Ramos (cell line): ENCODE results near the gene PDE9A.
"Not testable (repeated sequence)": the region's sequence is repeated elsewhere in the genome, so short reads cannot be mapped to it uniquely, and the experiment has no call there.

ENCODE experiments used
- in situ Hi-C: fragments of 300-500 bp; cut with MboI; formaldehyde crosslinking; loops from one replicate; pipeline ENCODE4 v1.14.3; 2022; ENCODE audit warnings: low sequenced_read_pairs; ENCODE audit not compliant: unreplicated experiment

PDE9A gene

DNA sequence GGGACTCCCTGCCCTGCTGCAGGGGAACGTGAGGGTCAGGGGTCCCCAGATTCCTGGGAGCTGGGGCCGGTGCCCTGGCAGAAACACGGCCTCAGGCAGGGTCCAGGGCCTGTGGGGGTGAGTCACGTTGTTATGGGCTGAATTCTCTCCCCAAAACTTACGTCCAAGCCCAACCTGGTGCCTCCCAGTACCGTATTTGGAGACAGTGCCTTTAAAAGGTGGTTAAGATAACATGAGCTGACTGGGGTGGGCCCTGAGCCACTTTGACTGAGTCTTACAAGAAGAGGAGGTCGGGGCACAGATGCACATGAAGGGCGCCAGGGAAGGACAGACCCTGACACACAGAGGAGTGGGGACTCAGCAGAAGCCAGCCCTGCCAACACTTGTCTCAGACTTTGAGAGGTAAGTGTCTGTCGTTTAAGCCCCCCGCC, 126.0 kb downstream of the PDE9A start:
- in situ Hi-C loops = no loop called here

DNA sequence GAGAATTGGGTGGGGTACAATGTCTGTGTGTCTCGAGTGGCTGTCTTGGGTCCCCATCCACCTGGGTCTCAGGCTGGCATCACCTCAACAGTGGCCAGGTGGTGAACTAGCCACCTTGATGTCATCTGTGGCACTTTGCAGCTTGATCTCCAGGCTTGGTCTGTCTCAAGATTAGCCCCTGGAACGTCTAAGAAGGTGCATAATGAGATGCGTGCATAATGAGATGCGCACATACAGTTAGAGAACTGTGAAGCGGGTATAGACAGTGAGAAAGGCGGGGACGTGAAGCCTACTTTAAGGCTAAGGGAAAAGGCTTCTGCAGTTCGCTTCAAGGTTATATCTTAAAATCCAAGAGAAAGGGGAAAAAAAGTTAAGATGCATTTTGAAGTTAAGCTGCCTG, 127.2 kb downstream of the PDE9A start:
- in situ Hi-C loops = no loop called here

DNA sequence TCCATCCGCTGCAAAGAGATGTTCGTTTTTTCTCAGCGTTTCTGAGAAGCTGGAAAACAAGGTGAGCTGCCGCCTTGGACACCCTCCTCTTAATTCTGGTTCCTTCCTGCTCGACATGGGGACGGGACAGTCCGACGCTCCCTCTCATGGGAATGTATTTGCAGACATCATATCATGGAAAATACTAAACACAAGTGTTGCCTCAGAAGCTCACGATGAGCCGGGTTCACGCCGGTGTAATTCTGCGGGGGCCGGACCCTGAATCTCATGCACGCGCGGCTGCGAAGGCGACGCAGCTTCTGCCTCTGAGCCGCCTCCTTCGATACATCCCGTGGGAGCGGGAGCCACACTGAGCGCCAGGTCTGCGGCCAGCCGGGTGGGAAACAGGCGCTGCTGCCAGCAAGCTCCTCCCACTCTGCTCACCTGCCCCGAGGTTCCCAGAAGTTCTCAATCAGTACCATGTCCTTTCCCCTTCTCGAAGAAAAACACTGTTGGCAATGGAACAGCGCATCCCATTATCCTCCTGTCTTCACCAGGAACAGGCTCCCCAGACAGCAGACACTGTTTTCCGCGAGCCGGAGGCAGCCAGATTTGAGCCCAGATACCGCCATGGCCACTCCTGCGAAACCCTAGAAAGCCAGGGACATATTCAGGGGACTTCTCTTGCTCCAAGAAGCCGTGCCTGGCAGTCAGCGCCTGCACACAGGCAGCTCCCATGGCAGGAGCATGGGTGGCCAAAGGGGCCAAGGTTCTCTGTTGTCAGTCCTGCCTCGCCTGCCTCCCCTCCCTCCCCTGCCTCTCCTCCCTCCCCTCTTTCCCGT, 127.9 kb downstream of the PDE9A start:
- in situ Hi-C loops = no loop called here

DNA sequence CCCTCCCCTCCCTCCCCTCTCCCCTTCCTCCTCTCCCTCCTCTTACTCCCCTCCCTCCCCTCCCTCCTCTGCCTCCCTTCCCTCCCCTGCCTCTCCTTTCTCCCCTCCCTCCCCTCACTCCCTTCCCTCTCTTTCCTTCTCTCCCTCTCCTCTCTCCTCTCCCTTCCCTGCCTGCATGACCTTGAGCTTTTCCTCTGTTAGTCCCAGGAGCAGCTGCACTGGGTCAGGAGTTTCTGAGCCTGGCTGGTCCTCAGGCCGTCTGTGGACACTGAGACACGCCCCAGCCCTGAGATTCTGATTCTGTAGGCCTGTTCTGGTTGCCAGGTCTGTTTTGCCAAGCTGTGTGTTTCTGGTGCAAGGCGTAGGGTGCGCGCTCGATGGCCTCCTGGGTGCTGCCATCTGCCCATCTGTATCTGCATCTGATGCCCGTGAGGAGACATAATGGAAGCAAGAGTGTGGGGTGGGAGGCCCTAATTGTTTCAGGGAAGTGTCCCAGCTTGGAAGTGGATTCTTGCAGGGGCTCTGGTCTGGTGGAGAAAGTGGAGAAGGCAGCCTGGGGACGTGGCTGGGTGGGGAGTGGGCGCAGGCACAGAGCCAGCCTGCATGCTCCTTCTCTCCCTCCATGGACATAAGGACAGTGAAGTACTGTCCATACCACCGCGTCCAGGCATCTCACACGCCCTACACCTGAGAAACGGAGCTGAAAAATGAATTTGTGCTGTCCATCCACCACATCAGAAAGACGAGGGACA, 128.7 kb downstream of the PDE9A start:
- in situ Hi-C loops = no loop called here

DNA sequence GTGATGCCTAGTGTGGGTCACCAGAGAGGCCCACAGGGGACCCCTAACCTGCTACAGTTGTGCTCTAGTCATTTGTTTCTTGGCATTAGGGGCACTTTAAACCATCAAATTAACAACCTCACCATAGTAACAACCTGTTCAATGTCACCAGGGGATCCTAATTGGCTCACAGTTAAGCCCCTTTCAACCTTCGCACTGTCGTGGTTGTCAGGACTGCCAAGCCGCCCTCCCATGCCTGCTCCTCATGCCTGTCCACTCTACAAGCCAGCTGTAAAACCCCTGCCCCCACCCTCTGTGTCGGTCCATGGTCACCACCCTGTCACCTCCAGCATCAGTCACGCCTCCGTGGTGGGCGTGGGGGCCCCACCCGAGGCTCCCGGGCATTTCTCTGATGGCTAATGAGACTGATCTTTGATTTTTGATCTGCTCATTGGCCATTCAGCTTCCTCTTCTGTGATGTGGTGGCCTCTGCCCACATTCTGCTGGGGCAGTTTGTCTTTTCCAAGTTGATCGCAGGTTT, 129.4 kb downstream of the PDE9A start:
- in situ Hi-C loops = no loop called here

DNA sequence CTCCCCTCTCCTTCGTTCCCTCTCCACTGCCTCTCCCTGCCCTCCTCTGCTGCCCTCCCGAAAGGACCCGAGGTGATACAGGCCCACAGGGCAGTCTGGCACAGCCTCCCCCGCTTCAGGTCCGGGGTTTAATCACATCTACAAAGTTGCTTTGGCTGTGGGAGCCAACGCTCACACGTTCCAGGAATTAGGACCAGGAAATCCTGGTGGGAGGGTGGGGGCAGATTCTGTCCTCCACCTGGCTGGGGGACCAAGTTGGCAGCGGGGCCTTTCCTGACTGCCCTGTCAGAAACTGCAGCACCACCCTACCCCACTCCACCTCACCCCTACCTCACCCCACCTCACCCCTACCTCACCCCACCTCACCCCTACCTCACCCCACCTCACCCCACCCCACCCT, 130.9 kb downstream of the PDE9A start:
- in situ Hi-C loops = no loop called here

DNA sequence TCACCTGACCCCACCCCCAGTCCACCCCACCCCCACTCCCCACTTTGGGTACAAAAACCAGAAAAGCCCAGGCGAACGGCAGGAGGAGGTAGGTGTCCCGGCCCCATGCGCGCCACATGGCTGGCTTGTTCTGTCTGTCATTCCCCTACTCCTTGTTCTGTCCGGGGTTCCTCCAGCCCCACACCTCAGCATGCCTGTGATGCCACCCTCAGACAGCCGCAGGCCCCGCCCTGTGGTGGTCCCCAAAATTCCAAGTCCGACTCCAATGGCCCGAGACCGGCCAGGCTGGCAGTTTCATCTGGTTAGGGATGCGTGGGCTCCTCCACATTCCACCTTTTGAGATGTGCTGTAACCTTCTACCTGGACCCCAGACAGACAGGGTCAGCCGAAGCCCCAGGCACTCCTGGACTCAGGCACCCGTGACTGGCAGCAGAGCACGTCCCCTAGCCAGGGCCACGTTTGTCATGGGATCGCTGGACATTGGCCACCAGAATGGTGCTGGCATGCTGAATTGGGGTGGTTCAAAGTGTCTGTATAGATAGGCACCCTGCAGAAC, 131.6 kb downstream of the PDE9A start:
- in situ Hi-C loops = no loop called here

DNA sequence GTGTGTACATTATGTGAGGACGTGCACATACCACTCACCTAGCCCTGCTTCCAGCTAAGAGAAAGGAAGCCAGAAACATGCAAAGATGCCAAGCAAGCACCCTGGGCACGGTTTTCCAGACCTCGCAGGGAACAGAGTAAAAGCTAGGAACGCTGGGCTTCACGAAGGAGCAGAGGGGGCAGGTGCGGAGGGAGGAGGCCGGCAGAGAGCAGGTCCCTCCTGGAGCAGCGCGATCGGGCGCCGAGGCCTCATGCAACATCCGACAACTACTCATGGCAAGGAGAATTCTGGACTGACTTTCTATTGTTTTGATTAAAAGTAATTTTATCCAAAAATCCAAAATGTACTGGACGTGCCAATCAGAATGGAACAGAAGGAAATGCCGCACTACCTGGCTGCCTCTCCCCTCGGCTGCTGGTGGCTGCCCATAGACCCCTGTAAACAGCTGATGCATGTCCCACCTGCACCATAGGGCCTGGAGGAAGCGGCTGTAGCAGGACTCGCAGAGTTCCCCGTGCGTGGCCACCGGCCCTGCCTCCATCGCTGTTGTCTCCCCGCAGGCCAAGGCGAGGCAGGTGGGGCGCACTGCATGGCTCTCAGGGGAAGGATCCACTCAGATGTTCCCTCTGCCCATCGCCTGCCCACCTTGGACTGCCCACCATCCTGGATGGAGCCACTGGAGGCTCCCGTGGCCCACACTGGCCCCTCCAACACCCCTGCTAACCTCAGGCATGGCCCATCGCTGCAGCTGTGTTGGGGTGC, 132.4 kb downstream of the PDE9A start:
- in situ Hi-C loops = no loop called here

DNA sequence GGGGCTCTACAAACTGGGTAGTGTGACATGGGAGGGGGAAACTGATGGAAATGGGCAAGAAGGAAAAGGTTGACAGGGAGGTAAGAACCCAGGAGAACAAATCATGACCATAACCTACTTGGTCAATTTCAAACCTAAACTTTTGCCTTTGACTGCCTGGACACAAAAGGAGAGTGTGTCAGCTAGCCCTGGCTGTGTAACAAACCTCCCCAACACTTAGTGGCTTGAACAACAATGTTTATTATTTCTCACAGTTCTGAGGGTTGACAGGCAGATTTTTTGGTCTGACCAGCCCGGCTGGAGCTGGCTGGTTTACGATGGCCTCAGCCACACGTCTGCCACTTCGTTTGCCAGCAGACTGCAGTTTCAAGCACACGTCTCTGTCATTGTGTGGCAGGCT, 133.5 kb downstream of the PDE9A start:
- in situ Hi-C loops = no loop called here

DNA sequence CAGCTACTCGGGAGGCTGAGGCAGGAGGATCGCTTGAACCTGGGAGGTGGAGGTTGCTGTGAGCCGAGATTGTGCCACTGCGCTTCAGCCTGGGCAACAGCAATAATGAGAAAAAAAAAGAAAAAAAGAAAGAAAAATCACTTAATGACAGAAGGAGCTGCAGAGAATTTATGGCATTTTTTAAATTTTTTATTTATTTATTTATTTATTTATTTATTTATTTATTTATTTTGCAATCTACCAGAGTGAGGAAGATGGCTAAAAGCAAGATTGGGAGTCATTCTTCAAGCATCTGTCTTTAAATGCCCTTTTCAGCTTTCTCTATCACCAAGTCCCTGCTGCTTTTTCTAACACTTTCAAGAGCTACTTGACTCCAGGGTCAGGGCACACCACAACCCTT, 134.2 kb downstream of the PDE9A start:
- in situ Hi-C loops = no loop called here

DNA sequence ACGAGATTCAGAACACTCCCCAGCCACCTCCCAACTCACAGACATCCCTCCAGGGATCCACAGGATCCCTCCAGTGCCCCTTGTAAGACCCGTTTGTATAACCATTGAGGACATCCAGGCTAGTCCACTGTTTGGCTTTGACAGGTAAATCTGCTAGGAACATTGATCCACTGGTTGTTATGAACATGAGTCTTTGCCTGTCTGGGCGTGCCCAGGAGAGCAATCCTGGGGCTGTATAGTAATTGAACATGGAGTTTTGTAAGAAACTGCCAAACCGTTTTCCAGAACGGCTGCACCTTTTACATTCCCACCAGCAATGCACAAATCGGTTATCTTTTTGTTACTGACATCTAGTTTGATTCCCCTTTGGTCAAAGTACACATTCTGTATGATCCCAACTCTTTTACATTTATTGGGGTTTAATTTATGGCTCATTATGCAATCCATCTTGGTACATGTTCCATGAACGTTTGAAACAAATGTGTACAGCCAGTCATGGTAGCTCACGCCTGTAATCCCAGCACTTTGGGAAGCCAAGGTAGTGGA, 137.2 kb downstream of the PDE9A start:
- in situ Hi-C loops = loop anchor here (5.0 kb wide), 1 partner anchor 37 kb away; no protein-coding TSS in a partner anchor

DNA sequence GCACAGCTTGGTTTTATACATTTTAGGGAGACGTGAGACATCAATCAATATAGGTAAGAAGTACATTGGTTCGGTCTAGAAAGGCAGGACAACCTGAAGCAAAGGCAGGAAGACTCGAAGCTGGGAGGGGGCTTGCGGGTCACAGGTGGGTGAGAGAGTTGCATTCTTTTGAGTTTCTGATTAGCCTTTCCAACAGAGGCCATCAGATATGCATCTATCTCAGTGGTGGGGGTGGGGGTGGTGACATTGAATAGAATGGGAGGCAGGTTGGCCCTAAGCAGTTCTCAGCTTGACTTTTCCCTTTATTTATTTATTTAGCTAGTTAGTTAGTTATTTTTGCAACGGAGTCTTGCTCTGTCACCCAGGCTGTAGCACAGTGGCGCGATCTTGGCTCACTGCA, 140.4 kb downstream of the PDE9A start:
- in situ Hi-C loops = loop anchor here (5.0 kb wide), 1 partner anchor 34 kb away; no protein-coding TSS in a partner anchor

DNA sequence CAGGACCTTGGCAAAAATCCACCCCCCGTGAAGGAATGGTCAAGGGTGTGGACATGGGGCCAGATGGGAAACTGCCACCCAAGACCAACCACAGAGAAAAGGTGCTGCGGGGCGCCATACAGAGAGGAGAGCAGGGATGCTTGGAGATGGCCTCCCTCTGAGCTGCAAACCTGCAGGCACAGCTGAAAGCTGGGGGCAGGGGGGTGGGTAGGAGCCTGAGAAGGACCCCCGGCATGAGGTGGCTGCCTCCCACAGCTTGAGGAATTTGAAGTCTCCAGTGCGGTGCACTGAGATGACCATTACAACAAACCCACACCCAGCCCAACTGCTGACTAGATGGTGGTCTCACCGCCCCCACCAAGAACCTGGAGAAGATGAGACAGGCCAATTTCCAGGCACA, 141.1 kb downstream of the PDE9A start:
- in situ Hi-C loops = loop anchor here (5.0 kb wide), 1 partner anchor 33 kb away; no protein-coding TSS in a partner anchor

DNA sequence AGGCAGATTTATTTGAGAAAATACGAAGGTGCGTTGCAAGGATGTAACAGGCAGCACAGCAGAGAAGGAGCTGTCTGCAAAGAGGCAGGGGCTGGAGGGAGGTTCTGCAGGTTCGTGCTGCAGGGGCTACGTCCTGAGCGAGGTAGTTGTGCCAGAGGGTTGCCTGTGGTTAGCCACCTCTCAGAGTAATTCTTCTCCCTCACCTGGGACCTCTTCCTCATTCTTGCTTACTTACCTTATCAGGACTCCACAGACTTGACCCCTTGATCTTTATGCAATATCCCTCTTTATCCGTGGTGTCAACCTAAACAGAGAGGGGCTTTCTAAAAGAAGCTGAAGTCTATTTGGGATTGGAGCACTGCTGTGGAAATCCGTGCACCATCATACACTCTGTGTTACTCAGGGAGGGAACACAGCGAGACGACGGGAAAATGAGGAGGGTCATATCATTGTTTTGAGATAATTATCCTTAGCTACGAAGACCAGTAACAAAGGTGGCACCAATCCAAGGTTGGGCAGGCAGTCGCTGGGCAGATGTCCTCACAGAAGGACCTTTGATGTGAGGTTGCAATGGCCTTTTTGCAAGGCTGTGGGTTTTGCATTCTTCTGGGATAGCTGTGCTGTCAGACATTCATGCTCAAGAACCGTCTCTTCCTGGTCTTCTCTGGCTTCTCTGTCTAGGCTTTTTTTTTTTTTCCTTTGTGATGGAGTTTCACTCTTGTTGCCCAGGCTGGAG, 143.1 kb downstream of the PDE9A start:
- in situ Hi-C loops = no loop called here

DNA sequence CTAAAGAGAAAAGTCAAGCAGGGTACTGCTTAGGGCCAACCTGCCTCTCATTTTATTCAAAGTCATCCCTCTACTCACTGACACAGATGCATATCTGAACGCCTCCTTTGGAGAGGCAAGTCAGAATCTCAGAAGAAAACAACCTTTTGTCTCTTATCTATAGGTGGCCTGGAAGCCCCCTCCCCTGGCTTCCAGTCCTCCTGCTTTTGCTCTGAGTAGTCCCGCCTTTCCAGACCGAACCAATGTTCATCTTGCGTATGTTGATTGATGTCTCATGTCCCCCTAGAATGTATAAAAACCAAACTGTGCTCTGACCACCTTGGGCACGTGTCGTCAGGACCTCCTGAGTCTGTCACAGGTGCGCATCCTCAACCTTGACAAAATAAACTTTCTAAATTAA, 144.1 kb downstream of the PDE9A start:
- in situ Hi-C loops = no loop called here

DNA sequence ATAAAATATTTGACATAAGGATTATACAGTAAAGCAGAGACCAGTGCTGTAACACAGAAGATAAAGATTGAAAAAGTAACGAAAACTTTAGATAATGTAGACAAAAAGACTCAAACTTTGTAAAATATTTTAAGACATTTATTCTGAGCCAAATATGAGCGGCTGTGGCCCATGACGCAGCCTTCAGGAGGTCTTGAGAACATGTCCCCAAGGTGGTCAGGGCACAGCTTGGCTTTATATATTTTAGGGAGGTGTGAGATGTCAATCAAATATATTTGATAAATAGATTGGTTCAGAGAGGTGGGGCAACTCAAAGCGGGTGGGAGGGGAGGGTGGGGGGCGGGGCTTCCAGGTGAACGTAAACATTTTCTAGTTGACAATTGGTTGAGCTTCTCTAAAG, 144.7 kb downstream of the PDE9A start:
- in situ Hi-C loops = no loop called here

DNA sequence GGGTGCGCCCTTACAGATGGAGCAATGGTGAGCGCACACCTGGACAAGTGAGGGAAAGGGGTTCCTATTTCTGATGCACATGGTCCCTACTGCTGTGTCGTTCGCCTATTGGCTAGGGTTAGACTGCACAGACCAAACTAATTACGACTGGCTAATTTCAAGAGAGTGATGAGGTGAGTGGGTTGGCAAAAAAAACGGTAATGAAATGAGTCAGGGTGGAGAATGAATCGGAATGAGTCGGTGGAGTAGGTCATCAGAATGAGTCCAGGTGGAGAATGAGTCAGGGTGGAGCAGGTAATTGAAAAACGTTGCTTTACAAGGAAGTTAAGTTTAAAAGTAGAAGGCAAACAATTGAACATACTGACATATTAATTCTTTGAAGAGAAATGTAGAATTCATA, 146.1 kb downstream of the PDE9A start:
- in situ Hi-C loops = no loop called here

DNA sequence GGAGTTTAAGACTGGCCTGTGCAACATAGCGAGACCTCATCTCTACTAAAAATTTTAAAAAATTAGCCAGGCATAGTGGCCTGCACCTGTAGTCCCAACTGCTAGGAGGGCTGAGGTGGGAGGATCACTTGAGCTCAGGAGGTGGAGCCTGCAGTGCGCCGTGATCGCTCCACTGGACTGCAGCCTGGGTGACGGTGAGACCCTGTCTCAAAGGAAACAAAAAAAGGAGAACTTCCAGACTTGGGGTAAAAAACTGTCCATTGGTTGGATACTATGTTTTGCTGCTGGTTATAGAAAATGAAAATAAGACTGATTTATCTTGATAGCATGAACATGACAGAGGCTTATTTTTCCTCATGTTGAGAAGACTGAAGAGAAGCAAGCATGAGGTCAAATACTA, 146.5 kb downstream of the PDE9A start:
- in situ Hi-C loops = no loop called here

DNA sequence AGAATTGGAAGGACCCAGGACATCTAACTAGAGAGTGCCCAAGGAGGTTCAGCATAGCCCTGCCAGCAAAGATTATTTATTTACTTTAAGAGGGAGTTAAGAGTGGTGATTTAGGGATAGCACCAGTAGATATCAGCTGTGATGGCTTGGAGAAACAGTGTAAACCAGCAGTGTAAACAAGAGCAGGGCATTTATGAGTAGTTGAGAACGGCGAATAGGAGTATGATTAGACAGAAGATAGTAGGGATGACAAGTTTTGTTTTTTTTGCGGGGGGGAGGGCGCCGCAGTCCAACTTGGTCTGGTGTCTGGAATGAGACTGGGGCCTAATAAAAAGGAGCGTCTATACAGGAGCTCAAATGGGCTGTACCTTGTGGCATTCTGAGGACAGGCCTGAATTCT, 148.2 kb downstream of the PDE9A start:
- in situ Hi-C loops = not testable (repeated sequence)
